ENCODE measurements around the gene UBE2D1.

Gene UBE2D1

DNA sequence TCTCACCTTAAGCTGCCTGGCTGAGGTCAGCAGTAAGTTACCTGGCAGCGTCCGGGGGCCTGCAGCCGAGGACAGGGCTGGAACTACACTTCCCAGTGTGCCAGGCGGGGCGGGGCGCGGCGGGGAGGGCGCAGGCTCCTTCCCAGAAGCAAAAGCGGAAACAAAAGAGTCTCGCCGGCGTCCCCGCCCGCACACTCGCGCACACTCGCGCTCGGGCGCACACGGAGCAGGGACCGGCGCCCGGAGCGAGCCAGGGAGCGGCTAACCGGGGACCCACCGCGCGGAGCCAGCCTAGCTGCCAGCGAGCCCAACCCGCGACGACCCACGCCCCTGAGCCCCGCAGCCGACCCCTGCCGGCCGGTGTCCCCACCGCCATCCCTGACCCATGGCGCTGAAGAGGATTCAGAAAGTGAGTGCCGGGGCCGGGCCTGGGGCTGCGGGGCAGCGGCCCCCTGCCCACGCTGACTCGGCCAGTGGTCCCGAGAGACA is at the start of gene UBE2D1:
TSS of gene UBE2D1 (plus strand) at position 190 of the 489 bp plus-strand sequence. CDS start at position 386, 196 bp downstream.
- peak; percentile 75 for DNase-seq

GRCh38 chr10:58291538-58292174 is 43.1 kb upstream of the UBE2D1 start:
- peak; percentile 61 for DNase-seq

GRCh38 chr10:58293989-58294388 is 40.8 kb upstream of the UBE2D1 start:
- DNase-seq = no peak

- DNase-seq = peak; percentile 39
Observed at GRCh38 chr10:58299580-58299979, 35.2 kb upstream of the UBE2D1 start.

- peak; percentile 25 for DNase-seq
Observed at GRCh38 chr10:58300676-58301075, 34.1 kb upstream of the UBE2D1 start.

DNA sequence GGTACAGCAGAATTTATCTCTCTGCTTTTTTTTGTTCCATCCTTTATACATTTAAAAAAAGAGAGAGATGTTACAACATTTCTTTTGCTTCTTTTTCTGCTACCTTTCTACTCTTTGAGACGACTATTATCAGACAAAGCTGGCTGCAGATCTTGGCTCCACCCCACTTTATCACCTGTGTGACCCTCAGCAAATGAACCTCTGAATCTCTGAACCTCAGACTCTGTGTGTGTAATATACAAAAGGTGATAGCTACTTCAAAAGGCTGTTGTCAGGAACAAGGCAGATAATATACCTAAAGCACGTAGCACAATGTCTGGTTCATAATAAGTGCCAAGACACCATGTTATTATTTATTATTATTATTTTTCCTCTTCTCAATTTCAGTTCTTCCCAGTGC is 32.6 kb upstream of the UBE2D1 start:
- DNase-seq = no peak

- no peak for DNase-seq
Observed at GRCh38 chr10:58304099-58304633, 30.6 kb upstream of the UBE2D1 start.

- peak; percentile 56 for DNase-seq
Observed at GRCh38 chr10:58305821-58306220, 29.0 kb upstream of the UBE2D1 start.

DNA sequence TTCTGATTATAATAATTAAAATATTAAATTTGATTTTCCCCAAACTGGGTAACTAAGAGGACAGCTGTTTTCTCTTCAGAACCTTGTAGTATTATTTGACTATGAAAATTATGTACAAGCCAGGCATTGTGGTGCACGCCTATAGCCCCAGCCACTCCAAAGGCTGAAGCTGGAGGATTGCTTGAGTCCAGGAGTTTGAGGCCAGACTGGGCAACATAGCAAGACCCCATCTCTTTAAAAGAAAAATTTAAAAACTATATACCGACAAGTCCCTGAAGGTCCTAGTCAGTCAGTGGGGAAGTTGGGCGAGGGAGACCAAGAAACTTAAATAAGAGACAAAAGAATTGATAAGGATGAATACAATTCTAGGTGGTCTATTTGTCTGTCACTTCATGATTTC is 27.1 kb upstream of the UBE2D1 start:
- DNase-seq = no peak

GRCh38 chr10:58311026-58311425 is 23.8 kb upstream of the UBE2D1 start:
- DNase-seq = no peak

- DNase-seq = no peak
Observed at GRCh38 chr10:58316874-58317273, 17.9 kb upstream of the UBE2D1 start.

GRCh38 chr10:58318346-58318745 is 16.5 kb upstream of the UBE2D1 start:
- DNase-seq = no peak

DNA sequence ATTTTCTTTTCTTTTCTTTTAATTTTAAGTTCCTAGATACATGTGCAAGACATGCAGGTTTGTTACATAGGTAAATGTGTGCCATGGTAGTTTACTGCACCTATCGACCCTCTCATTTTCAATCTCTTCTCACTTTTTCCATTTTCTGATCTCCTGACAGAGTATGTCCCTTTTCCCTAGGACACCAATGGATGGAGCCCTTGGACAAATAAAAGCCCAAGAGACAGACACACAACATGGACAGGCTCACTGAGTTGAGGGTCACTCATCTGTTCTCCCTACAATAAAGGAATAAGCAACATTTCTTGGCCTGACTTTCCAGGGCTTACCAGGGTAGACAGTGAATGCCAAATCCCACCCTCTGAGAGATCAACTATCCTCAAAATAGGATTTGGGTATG is 15.2 kb upstream of the UBE2D1 start:
- no peak for DNase-seq

- no peak for DNase-seq
Observed at GRCh38 chr10:58320351-58321049, 14.3 kb upstream of the UBE2D1 start.

DNA sequence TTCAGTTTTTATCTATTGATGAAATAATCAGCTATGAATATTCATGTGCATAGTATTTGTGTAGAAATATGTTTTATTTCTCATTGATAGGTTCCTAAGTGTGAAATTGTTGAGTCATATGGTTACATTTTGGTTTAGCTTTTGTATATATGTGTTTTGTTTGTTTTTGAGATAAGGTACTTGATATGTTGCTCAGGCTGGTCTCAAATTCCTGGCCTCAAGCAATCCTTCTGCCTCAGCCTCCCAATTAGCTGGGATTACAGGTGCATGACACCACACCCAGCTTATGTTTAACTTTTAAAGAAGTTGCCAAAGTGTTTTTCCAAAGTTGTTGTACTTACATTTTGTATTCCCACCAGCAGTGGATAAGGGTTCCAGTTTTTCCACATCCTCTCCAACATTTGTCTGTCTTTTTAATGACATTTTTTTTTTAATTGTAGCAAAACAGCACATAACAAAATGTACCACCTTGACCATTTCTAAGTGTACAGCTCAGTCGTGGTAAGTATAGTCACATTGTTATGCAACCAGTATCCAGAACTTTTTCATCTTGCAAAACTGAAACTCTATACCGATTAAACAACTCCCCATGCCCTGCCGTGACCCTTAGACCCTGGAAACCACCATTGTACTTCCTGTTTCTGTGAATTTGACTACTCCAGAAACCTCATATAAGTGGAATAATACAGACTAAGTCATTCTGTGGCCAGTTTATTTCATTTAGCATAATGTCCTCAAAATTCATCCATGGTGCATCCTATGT is 12.6 kb upstream of the UBE2D1 start:
- DNase-seq = no peak

- no peak for DNase-seq
Observed at GRCh38 chr10:58322835-58323209, 12.0 kb upstream of the UBE2D1 start.

DNA sequence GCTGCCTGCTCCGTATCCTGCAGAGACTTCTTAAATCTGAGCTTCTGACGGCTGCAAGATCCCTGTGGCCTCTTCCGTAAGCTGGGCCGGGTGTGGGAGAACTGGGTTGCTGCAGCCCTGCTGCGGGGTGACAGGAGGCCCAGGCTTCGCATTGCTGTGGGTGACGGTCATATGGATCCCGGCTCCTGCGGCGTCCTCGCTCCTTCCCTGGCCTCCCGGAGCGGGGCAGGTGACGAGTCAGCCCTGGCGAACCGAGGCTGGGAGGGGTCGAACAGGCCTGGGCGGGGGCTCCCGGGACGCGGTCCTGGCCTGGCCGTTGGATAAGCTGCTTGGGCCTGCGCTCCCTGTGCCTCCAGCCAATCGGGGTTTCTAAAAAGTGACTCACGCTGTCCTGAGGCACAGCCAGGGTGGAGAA is 7.8 kb upstream of the UBE2D1 start:
- DNase-seq = no peak

- DNase-seq = no peak
Observed at GRCh38 chr10:58328233-58328632, 6.6 kb upstream of the UBE2D1 start.

GRCh38 chr10:58330431-58330830 is 4.4 kb upstream of the UBE2D1 start:
- DNase-seq = no peak

GRCh38 chr10:58331646-58332045 is 3.2 kb upstream of the UBE2D1 start:
- no peak for DNase-seq

DNA sequence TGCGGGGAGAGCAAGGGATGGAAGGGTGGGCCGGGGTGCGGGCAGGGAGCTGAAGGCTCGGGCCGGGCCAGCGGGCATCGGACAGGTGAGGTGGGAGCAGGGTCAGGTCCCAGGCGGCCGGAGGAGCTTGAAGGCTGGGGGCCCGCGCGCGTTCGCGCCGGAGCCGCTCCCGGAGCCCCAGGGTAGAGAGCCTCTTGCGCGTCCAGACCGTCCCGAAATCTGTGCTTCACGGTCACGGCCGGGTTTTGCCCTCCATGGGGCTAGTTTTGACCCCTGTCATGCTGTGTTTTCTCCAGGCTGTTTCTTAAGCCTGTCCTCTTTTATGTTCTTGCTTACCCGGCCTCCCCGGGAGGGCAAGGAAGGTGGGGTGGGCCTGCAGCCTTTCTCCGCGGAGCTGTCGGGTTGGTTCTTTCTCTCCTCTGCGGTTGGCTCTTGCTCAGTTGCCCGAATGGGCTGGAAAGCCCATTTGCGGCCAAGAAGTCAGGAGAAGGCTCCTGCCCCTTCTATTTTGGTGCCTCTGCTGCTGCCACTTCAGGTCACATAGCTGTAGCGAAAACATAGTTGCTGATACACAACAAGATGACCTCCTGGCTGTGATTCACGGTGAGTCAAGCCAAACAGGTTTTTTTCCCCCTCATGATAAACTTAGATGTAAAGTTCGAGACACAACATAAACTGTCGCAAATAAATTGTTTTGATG is 650 bp downstream of the UBE2D1 start:
- DNase-seq = no peak

DNA sequence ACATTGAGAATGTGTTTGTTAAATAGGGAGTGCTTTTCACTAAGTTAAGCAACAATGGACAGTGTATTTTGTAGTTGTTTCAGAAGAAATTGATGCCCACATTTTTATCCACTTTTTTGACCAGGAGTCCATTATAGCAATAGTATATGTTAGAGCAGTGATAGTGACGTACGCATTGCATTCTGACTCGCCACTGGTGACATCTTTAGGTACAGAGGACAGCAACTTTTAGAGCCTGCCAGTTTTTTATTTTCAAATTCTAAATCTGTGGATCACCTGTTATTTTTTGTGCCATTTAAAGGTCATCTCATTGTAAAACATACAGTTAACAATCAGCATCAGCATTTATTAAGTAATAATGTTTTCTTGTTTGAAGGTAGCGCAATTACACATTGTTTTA is 1.4 kb downstream of the UBE2D1 start:
- no peak for DNase-seq

DNA sequence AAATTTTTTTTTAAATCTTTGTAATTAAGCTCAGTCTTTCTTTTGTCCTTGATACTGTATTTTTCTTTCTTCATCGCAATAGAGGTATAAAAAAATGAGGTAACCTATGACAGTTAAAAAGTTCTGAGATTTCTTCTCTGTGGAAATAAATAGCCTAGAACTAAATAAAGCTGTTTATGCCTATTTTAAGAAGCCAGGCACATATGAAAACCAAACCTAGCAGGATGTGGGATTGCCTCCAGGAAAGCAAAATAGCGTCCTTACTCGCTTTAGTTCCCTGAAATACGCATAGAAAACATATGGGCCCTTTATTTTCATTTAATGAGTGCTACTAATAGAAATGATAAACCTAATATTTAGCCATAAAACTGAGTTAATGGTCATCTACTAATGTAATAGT is 6.6 kb downstream of the UBE2D1 start:
- DNase-seq = no peak

All from COR-L47 (cell line).